Gastroesophageal sphincter (tissue), 3 donors: ENCODE results near the gene PRDM16.

Experiments used
- CTCF ChIP-seq, 4 experiments: fragments of 200-600 bp in 2 of 4; fragments of 450-650 bp in 2 of 4; sonication (generic) in 1 of 4; IDR thresholded peaks; one replicate each; pipeline ENCODE4 v1.5.1; 2017 to 2019; ENCODE audit warnings: antibody characterized with exemption in 4 of 4, mild to moderate bottlenecking in 2 of 4, moderate library complexity in 2 of 4
- EP300 ChIP-seq: sonication (generic); formaldehyde crosslinking; IDR thresholded peaks from one replicate; pipeline ENCODE4 v1.6.1; 2017; ENCODE audit warnings: antibody characterized with exemption, mild to moderate bottlenecking
- POLR2A ChIP-seq, 2 donors: fragments of 450-650 bp; IDR thresholded peaks; one replicate each; pipeline ENCODE4 v1.6.1; 2017; ENCODE audit warnings: antibody characterized with exemption in 2 of 2, mild to moderate bottlenecking in 2 of 2, moderate library complexity in 1 of 2
- POLR2AphosphoS5 ChIP-seq: sonication (generic); formaldehyde crosslinking; IDR thresholded peaks from one replicate; pipeline ENCODE4 v1.6.1; 2017; ENCODE audit warnings: antibody characterized with exemption

GRCh38 chr1:3027611-3028371, 41.2 kb upstream of the PRDM16 start:
- TF ChIP-seq POLR2A (IDR thresholded peaks at IDR 0.05) (no peak), CTCF (IDR thresholded peaks at IDR 0.05) (no peak), EP300 (no peak), POLR2AphosphoS5 (no peak)
